ENCODE results near the gene PAF1.

The PAF1 gene

DNA sequence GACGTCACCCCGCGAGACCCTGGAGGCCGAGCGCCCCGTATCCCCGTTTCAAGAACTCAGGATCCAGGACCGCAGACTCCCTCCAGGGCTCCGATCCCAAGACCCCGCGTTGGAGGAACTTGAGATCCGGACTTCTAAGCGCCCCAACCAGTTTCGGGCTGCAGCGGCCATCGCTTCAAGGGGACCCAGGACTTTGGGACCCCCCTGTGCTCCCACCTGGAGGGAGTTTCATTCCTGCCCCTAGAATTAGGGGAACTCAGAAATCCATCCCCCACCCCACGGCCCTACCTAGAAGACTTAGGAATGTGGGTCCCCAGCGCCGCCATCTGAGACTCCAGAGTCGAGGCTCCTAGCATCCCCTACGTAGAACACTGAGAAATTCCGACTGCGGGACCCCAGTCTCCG lies 22.0 kb upstream of the PAF1 start:
- TF ChIP-seq CTCF (IDR thresholded peaks at IDR 0.05; ENCODE audit: borderline replicate concordance, control extremely low read depth, extremely low read depth, insufficient read depth, missing control alignments): no peak
- in situ Hi-C loops (cut with MboI; ENCODE audit: low sequenced_read_pairs, unreplicated experiment): no loop called here

DNA sequence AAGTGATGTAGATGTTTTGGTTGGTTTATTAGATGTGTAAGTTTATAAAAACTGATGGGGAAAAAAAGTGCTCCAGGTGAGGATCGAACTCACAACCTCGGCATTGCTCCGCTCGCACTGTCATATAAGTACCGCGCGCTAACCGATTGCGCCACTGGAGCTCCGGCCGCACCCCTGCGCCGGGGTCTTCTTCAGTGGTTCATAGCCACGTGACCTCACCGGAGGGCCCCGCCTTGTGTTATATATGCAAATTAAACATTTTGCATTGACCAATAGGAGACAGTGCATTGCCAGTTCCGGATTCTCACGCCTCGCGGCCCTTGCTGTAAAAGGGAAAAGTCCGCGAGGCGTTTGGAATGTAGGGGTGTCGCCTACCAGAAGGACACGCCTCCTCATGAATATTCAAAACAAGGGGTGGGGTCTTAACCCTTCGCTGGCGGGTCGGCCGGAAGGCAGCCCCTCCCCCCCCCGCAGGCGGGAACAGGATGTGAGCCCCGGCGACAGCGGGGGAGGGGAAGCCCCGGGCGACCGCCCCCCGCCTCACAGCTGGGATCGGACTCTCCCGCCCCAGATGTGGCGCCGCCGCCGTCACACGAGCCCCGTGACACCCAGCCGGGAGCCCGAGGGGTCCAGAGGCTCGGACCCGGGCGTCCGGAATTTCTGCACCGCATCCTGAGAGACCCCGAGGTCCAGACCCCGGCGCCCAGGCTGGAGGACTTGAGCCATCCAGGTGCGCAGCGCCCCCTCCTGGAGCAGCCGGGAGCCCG lies 21.4 kb upstream of the PAF1 start, which contains the start of gene PLEKHG2:
Gene PLEKHG2 (plus strand): TSS at position 570 of the 767 bp plus-strand sequence. CDS start 1,418 bp downstream, outside the sequence.
- in situ Hi-C loops (cut with MboI; ENCODE audit: low sequenced_read_pairs, unreplicated experiment): no loop called here
- peak; percentile 90 for TF ChIP-seq CTCF (IDR thresholded peaks at IDR 0.05; ENCODE audit: borderline replicate concordance, control extremely low read depth, extremely low read depth, insufficient read depth, missing control alignments)
- peak; percentile 98 for DNase-seq (ENCODE audit: low spot score)

More for the DNA sequence above, 22.0 kb upstream of the PAF1 start:
- DNase-seq (ENCODE audit: low spot score): no peak

GRCh38 chr19:39411832-39412099 lies 20.9 kb upstream of the PAF1 start:
- in situ Hi-C loops (cut with MboI; ENCODE audit: low sequenced_read_pairs, unreplicated experiment): no loop called here
- DNase-seq (ENCODE audit: low spot score): peak; percentile 70
- TF ChIP-seq CTCF (IDR thresholded peaks at IDR 0.05; ENCODE audit: borderline replicate concordance, control extremely low read depth, extremely low read depth, insufficient read depth, missing control alignments): peak; percentile 77

DNA sequence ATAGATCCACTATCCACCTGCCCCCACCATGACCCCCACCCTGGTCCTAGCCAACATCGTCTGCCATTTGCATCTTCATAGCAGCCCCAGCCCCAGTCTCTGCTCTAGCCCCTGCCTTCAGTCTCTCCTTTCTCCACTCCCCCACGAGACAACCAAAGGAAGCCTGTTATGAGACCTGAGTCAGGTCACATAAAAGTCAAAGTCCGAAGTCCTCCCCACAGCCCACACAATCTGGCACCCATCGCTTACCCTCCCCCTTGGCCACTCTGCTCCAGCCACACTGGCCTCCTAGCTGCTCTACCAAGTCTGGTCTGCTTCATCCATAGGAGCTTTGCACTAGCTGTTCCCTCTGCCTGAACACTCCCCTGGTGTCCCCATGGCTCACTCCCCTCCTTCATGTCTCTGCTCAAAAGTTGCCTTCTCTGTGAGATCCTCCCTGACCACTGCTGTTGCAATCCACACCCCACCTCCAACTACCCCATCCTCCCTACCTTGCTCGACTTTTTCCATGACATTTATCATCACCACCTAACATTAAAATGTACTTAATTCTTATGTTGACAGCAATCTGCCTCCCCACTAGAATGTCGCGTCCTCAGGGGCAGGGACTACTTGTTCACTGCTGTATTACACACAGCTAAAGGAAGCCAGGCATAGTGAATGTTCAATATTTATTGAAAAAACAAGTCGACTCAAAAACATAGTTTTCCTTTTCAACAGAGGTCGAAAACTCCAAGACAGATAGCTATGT lies 20.4 kb upstream of the PAF1 start:
- TF ChIP-seq CTCF (IDR thresholded peaks at IDR 0.05; ENCODE audit: borderline replicate concordance, control extremely low read depth, extremely low read depth, insufficient read depth, missing control alignments): no peak
- DNase-seq (ENCODE audit: low spot score): no peak
- in situ Hi-C loops (cut with MboI; ENCODE audit: low sequenced_read_pairs, unreplicated experiment): no loop called here

- in situ Hi-C loops (cut with MboI; ENCODE audit: low sequenced_read_pairs, unreplicated experiment): no loop called here
- TF ChIP-seq CTCF (IDR thresholded peaks at IDR 0.05; ENCODE audit: borderline replicate concordance, control extremely low read depth, extremely low read depth, insufficient read depth, missing control alignments): no peak
- DNase-seq (ENCODE audit: low spot score): no peak
These were observed 19.9 kb upstream of the PAF1 start for GRCh38 chr19:39410831-39411080.

DNA sequence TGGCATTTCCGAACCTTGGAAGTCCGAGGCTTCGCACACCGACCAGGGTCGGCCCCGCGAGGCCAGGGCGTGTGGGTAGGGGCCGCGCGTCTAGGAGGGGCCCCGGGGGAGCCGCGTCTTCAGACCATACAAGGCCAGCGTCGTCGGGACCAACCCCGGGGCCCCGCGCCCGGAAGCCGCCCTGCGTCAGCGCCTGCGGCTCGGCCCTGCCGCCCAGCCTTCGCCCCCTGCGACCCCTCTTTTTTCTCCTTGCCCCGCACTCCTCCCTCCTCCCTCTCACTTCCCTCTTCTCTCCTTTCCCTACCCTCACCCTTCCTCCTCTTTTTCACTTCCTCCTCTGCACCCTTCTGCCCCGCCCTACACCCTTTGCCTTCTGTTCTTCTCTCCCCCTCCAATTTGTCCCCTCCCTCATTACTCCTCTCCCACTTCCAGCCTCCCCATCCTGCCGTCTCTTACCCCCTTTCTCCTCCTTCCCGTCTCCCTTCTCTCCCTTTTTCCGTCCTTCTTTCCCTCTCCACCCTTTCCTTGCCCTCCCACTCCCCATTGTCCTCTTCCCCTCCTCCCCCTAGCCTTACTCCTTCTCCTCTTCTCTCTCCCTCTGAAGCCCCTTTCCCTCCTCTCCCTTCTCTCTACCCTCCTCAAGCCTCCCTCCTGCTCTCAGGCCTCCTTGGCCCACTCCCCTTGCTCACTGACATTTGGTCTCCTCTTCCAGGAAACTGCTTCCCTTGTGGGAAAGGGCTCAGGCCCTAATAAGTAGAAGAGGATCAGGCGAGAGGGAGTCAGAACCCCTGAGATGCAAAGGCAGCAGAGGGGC lies 19.3 kb upstream of the PAF1 start:
- TF ChIP-seq CTCF (IDR thresholded peaks at IDR 0.05; ENCODE audit: borderline replicate concordance, control extremely low read depth, extremely low read depth, insufficient read depth, missing control alignments): no peak
- in situ Hi-C loops (cut with MboI; ENCODE audit: low sequenced_read_pairs, unreplicated experiment): no loop called here
- peak; percentile 77 for DNase-seq (ENCODE audit: low spot score)
